ENCODE data around the gene RCOR3. TPM values are rescaled to one million over a fixed set of nuclear protein-coding genes. Genes with fewer than 3 reads are reported as not detected.
"Not testable (repeated sequence)": the region's sequence is repeated elsewhere in the genome, so short reads cannot be mapped to it uniquely, and the experiment has no call there.

RCOR3 gene
- 115 TPM for polyA plus RNA-seq (ENCODE audit: insufficient read length)
- long read RNA-seq, donor 1, full-length matches to known transcripts: 8 of 15 reads
- long read RNA-seq, donor 1, partial matches to known transcripts: 7 of 15 reads
- long read RNA-seq, donor 1, other reads (novel, unspliced or antisense): 0 of 15 reads
- long read RNA-seq, donor 2, full-length matches to known transcripts: 9 of 9 reads
- long read RNA-seq, donor 2, partial matches to known transcripts: 0 of 9 reads
- long read RNA-seq, donor 2, other reads (novel, unspliced or antisense): 0 of 9 reads
- long read RNA-seq, donor 3, full-length matches to known transcripts: 6 of 6 reads
- long read RNA-seq, donor 3, partial matches to known transcripts: 0 of 6 reads
- long read RNA-seq, donor 3, other reads (novel, unspliced or antisense): 0 of 6 reads
- long read RNA-seq, donor 4: 0 reads
- long read RNA-seq, donor 5, transcript RCOR3-203 (12 exons, 2,041 nt): major isoform, 6 of 24 reads
- long read RNA-seq, donor 5, partial matches to known transcripts: 7 of 24 reads
- long read RNA-seq, donor 5, other reads (novel, unspliced or antisense): 0 of 24 reads
- long read RNA-seq, donor 6, partial matches to known transcripts: 0 of 4 reads
- long read RNA-seq, donor 6, other reads (novel, unspliced or antisense): 0 of 4 reads
- long read RNA-seq, donor 7, full-length matches to known transcripts: 7 of 100 reads
- long read RNA-seq, donor 7, partial matches to known transcripts: 93 of 100 reads
- long read RNA-seq, donor 7, other reads (novel, unspliced or antisense): 0 of 100 reads
- long read RNA-seq, donor 8, partial matches to known transcripts: 0 of 6 reads
- long read RNA-seq, donor 8, other reads (novel, unspliced or antisense): 0 of 6 reads

GRCh38 chr1:211258756-211259637 lies at the start of gene RCOR3:
TSS of gene RCOR3 (plus strand) at chr1:211259366. CDS start at chr1:211259561, 195 bp downstream.
- DNase-seq: peak; percentile 92

GRCh38 chr1:211210052-211210451 lies 49.1 kb upstream of the RCOR3 start:
- no peak for DNase-seq

DNA sequence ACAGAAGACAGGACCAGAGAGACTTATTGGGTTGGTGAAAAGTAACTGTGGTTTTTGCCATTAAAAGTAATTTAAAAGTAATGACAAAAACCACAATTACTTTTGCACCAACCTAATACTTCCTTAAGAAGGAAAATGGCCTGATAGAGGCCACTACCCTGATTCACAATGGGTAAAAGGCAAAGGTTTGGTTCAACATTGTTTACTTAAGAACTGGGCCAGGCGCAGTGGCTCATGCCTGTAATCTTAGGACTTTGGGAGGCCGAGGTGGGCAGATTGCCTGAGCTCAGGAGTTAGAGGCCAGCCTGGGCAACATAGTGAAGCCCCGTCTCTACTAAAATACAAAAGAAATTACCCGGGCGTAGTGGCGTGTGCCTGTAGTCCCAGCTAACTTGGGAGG lies 48.2 kb upstream of the RCOR3 start:
- no peak for DNase-seq

DNA sequence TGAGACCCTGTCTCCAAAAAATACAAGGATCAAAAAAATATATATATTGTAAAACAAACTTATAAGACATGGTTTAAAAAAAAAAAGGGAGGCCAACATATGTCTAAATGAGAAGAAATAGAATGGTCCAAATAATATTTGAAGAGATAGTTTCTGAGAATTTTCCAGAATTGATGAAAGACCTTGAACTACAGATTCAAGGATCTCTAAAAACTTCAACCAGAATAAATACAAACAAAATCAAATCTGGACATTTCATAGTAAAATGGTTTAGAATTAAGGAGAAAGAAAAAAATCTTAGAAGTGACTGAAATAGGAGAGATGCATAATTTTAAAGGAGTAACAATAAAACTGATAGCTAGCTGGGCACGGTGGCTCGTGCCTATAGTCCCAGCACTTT lies 45.5 kb upstream of the RCOR3 start:
- DNase-seq: no peak

DNA sequence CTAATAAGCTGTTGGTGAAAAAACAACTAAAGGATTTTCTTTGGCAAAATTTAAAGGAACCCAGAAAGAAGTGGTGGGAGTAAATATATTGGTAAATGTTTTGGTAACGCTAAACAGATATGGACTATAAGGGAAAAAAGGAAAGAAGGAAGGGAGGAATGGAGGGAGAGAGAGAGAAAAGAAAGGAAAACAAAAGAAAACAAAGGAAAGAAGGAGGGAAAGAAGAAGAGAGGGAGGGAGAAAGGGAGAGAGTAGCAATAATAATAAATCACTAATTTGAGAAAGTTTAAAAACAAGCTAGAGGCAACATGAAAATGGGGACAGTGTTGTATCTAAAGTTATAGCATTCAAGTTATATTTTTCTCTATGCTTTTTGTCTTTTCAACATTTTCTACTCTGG lies 43.6 kb upstream of the RCOR3 start:
- DNase-seq: no peak

GRCh38 chr1:211217392-211217791 lies 41.8 kb upstream of the RCOR3 start:
- no peak for DNase-seq

- DNase-seq: not testable (repeated sequence)
Measured at GRCh38 chr1:211222469-211223234, 36.5 kb upstream of the RCOR3 start.

GRCh38 chr1:211228573-211229364 lies 30.4 kb upstream of the RCOR3 start:
- DNase-seq: not testable (repeated sequence)

GRCh38 chr1:211229365-211229759 lies 29.8 kb upstream of the RCOR3 start:
- DNase-seq: no peak

- no peak for DNase-seq
Measured at GRCh38 chr1:211231873-211232272, 27.3 kb upstream of the RCOR3 start.

DNA sequence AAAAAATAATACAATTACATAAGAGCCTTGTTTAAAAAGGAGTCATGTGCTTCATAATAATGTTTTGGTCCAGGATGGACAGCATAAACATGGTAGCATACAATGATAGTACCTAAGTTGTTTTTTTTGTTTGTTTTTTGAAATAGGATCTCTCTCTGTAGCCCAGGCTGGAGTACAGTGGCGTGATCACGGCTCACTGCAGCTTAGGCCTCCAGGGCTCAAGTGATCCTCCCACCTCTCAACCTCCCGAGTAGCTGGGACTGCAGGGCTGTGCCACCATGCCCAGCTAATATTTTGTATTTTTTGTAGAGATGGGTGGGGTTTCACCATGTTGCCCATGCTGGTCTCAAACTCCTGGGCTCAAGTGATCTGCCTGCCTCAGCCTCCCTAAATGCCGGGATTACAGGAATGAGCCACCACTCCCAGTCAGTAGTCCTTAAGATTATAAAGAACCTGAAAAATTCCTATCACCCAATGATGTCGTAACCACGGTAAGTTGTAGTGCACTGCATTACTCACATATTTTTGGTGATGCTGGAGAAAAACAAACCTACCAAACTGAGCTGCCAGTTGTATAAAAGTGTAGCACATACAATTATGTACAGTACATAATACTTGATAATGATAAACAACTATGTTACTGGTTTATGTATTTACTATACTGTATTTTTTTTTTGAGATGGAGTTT lies 22.4 kb upstream of the RCOR3 start:
- DNase-seq: no peak

GRCh38 chr1:211237579-211237978 lies 21.6 kb upstream of the RCOR3 start:
- no peak for DNase-seq

- DNase-seq: not testable (repeated sequence)
Measured at GRCh38 chr1:211240567-211240966, 18.6 kb upstream of the RCOR3 start.

- no peak for DNase-seq
Measured at GRCh38 chr1:211241071-211241470, 18.1 kb upstream of the RCOR3 start.

- not testable (repeated sequence) for DNase-seq
Measured at GRCh38 chr1:211243639-211244038, 15.5 kb upstream of the RCOR3 start.

- DNase-seq: not testable (repeated sequence)
Measured at GRCh38 chr1:211246583-211246982, 12.6 kb upstream of the RCOR3 start.

- DNase-seq: no peak
Measured at GRCh38 chr1:211247921-211248320, 11.2 kb upstream of the RCOR3 start.

DNA sequence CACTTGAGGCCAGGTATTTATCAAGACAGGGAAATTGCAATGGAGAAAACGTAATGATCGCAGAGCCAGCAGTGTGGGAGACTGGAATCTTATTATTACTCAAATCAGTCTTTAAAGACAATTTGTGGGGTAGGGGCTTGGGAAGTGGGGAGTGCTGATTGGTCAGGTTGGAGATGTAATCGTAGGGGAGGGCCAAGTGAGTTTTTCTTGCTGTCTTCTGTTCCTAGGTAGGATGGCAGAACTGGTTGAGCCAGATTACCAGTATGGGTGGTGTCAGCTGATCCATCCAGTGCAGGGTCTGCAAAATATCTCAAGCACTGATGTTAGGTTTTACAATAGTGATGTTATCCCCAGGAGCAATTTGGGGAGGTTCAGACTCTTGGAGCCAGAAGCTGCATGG lies 9.6 kb upstream of the RCOR3 start:
- not testable (repeated sequence) for DNase-seq

- no peak for DNase-seq
Measured at GRCh38 chr1:211257826-211258225, 1.3 kb upstream of the RCOR3 start.

DNA sequence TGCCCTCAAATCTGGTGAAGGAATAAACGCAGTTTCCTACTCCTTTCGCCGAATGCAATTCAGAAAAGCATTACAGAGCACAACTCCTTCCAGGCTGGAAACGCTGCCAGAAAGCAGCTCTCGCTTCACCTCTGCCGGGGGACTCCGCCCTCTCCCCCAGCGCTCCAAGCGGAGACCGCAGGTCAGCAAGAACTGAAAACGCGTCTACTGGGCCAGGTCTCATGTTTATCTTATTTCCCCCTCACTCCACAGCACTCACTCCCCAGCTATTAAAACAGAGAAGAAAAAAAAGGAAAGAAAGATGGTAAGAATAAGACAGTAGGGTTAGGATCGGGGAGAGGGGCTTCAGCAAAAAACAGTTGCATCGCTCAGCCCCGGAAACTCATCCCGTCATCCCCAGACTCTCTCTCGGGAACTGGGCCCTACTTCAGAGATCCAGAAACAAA lies 833 bp upstream of the RCOR3 start:
- DNase-seq: peak; percentile 80

All from left kidney (tissue), 8 donors.